Stomach (tissue), 9 donors: Measurements from ENCODE around the gene KANSL1. TPM values are rescaled to one million over a fixed set of nuclear protein-coding genes. Genes with fewer than 3 reads are reported as not detected.
A peak's percentile ranks its signal among the peaks of the same experiment; 100 is the strongest.

Source experiments
- DNase-seq, 2 donors: peaks; one replicate each; pipeline versions ENCODE4 v3.0.0 to v3.0.0-alpha.2; 2013 to 2019
- H3K27ac ChIP-seq, 5 donors: fragments of 200-600 bp in 4 of 5; sonication (generic) in 4 of 5; one replicate each; pipeline ENCODE4 v1.5.1; 2013 to 2019; ENCODE audit warnings: mild to moderate bottlenecking in 1 of 5, moderate library complexity in 1 of 5
- H3K27me3 ChIP-seq, 3 donors: fragments of 200-600 bp; sonication (generic); one replicate each; pipeline ENCODE4 v1.5.1; 2017 to 2019; ENCODE audit warnings: mixed run types in 1 of 3
- H3K36me3 ChIP-seq, 4 donors: fragments of 200-600 bp; sonication (generic); 1 replicate in 3 of 4; 2 replicates in 1 of 4; pipeline ENCODE4 v1.5.1; 2016 to 2019
- H3K4me1 ChIP-seq, 4 donors: fragments of 200-600 bp; sonication (generic); one replicate each; pipeline ENCODE4 v1.5.1; 2016 to 2019
- H3K4me3 ChIP-seq, 4 donors: fragments of 200-600 bp; sonication (generic) in 3 of 4; one replicate each; pipeline ENCODE4 v1.5.1; 2016 to 2019; ENCODE audit warnings: mild to moderate bottlenecking in 1 of 4
- H3K9me3 ChIP-seq, 4 donors: fragments of 200-600 bp; sonication (generic); one replicate each; pipeline ENCODE4 v1.5.1; 2016 to 2019
- EP300 ChIP-seq: sonication (generic); formaldehyde crosslinking; IDR thresholded peaks from one replicate; pipeline ENCODE4 v1.6.1; 2017; ENCODE audit warnings: antibody characterized with exemption
- POLR2A ChIP-seq, 4 donors: fragments of 450-650 bp; IDR thresholded peaks; one replicate each; pipeline ENCODE4 v1.6.1; 2016; ENCODE audit warnings: antibody characterized with exemption in 4 of 4, control low read depth in 2 of 4, mild to moderate bottlenecking in 1 of 4, moderate library complexity in 1 of 4
- POLR2AphosphoS5 ChIP-seq, 3 donors: sonication (generic); formaldehyde crosslinking; IDR thresholded peaks; one replicate each; pipeline ENCODE4 v1.6.1; 2016; ENCODE audit warnings: antibody characterized with exemption in 3 of 3
- WGBS, 5 donors: extraction: QIAGEN DNeasy Blood & Tissue Kit in 3 of 5; methylation state at CpG; one replicate each; pipeline versions ENCODE4 v1.1.5 to v1.1.7; 2013 to 2018; 5-methylcytosine and 5-hydroxymethylcytosine counted together
- intact Hi-C: fragments of 100-400 bp; cut with DNase I; formaldehyde crosslinking; loops from one replicate; pipeline ENCODE4 v1.15.1; 2023; ENCODE audit warnings: low total_unique reads
- polyA plus RNA-seq, 3 donors: library from polyadenylated mRNA; stranded (reverse); fragments of 200-250 nt; gene quantifications; one replicate each; pipeline ENCODE4 v1.2.3, GENCODE V29; 2013
- total RNA-seq, 5 donors: library from RNA; depleted of rRNA; stranded (reverse); fragments of >200 nt; gene quantifications; one replicate each; pipeline versions ENCODE4 v1.1.0 to v1.2.3, GENCODE V29; 2014 to 2016
- TF ChIP-seq, protein P1 (sequence below), 7 experiments: fragments of 450-650 bp in 4 of 7; fragments of 200-600 bp in 3 of 7; sonication (generic) in 3 of 7; IDR thresholded peaks; one replicate each; pipeline ENCODE4 v1.5.1; 2016 to 2019; ENCODE audit warnings: antibody characterized with exemption in 7 of 7, control low read depth in 2 of 7, mild to moderate bottlenecking in 1 of 7
- donor health status: healthy with polysubstance abuse.
- donor health status: Bipolar disorder and iron deficiency.
- donor health status: healthy.

The KANSL1 gene
- total and polyA plus RNA-seq, 8 donors, result 9.2 to 288 (median 127) TPM

DNA sequence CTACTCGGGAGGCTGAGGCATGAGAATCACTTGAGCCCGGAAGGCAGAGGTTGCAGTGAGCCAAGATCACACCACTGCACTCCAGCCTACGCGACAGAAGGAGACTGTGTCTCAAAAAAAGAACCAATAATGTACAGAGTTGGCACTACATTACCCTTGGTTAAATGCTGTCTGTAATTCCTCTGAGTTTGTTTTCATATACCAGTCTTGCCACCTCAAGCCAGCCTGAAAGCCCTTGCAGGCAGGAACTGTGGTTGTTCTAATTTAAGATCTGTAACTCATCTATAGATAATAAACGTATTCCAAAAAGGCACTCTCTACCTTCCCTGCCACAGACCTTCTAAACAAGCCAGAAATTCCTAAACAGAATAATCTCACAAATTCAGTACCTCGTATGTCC lies 4.3 kb upstream of the KANSL1 start:
- WGBS, 5 donors, result 81 to 87% (median 87%) methylated on average over 6 of the region's 6 CpGs
- DNase-seq, result no peak
- H3K9me3 ChIP-seq, result no peaks in the 10 kb centered on the region
- H3K36me3 ChIP-seq, result no peaks in the 10 kb centered on the region
- intact Hi-C loops, result no loop called here
- no peak overlapping the region for H3K27ac ChIP-seq
- TF ChIP-seq POLR2AphosphoS5 (IDR thresholded peaks at IDR 0.05) (no peak), POLR2A (IDR thresholded peaks at IDR 0.05) (no peak), EP300 (no peak)
- TF ChIP-seq, protein P1, sequence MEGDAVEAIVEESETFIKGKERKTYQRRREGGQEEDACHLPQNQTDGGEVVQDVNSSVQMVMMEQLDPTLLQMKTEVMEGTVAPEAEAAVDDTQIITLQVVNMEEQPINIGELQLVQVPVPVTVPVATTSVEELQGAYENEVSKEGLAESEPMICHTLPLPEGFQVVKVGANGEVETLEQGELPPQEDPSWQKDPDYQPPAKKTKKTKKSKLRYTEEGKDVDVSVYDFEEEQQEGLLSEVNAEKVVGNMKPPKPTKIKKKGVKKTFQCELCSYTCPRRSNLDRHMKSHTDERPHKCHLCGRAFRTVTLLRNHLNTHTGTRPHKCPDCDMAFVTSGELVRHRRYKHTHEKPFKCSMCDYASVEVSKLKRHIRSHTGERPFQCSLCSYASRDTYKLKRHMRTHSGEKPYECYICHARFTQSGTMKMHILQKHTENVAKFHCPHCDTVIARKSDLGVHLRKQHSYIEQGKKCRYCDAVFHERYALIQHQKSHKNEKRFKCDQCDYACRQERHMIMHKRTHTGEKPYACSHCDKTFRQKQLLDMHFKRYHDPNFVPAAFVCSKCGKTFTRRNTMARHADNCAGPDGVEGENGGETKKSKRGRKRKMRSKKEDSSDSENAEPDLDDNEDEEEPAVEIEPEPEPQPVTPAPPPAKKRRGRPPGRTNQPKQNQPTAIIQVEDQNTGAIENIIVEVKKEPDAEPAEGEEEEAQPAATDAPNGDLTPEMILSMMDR (IDR thresholded peaks at IDR 0.05), result no peak
- peaks cover 14 to 71% (median 42%) of the 10 kb centered on the region in 4 donors for H3K4me1 ChIP-seq
- no peak overlapping the region for H3K4me3 ChIP-seq
- H3K27me3 ChIP-seq, result no peaks in the 10 kb centered on the region

DNA sequence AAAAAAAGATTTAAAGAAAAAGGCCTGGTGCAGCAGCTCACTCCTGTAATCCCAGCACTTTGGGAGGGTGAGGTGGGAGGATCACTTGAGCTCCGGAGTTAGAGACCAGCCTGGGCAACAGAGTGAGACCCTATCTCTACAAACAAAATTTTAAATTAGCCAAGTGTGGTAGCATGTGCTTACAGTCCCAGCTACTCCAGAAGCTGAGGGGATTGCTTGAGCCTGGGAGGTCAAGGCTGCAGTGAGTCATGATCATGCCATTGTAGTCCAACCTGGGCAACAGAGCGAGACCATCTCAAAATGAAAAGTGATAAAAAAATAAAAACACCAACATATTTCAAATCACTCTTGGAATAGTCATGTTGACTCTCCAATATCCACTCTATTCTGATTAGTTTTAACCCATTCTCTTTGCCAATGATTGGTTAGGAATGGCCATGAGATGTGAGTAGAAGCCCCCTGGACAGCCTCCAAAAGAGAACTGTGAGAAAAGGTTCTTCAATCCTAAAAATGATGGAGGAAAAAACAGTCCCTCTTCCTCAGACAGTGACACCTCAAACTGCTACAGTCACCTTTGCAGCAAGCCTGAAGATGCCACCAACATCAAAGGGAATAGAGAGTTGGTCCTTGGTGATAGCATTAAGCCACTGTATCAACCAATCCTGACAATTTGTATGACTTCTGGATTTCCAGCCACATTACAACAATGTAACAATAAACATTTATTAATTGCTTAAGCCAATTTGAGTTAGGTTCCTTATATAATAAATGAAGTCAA lies 2.9 kb upstream of the KANSL1 start:
- H3K4me1 ChIP-seq, result peaks cover 9 to 59% (median 37%) of the 10 kb centered on the region in 4 donors
- H3K4me3 ChIP-seq, result no peak overlapping the region
- H3K27me3 ChIP-seq, result no peaks in the 10 kb centered on the region
- no peaks in the 10 kb centered on the region for H3K9me3 ChIP-seq
- 90 to 99% (median 96%) methylated on average over 2 of the region's 2 CpGs for WGBS, 5 donors
- no peak for TF ChIP-seq POLR2A (IDR thresholded peaks at IDR 0.05)
- TF ChIP-seq, protein P1 (IDR thresholded peaks at IDR 0.05), result no peak
- TF ChIP-seq EP300, result no peak
- TF ChIP-seq POLR2AphosphoS5 (IDR thresholded peaks at IDR 0.05), result no peak
- DNase-seq, result no peak
- no peaks in the 10 kb centered on the region for H3K36me3 ChIP-seq
- H3K27ac ChIP-seq, result peak overlapping the region in 1 of 5 donors; percentile 99
- intact Hi-C loops, result no loop called here

DNA sequence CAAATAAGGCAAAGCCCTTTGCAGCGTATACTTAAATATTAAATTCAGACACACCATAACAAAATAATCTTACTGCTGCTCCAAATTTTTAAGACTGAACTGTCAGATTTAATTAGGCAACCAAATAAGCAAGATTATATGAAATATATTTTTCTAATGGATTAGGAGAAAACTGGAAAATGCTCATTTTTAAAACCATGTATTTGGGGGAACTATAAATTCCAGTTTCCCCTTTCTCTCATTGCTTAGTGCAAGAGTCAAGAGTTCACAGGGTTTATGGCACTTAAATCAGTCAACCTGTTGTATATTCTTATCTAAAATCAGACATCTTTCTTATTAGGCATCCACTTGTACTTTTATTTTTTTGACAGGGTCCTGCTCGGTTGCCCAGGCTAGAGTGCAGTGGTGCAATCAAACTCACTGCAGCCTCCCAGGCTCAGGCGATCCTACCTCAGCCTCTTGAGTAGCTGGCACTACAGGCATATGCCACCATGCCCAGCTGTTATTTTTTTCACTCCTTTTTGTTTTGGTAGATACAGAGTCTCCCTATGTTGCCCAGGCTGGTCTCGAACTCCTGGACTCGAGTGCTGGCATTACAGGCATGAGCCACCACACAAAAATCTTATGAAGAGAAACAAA lies 2.1 kb upstream of the KANSL1 start:
- Histone ChIP-seq H3K27me3 (no peaks in the 10 kb centered on the region), H3K4me1 (peaks cover 11 to 59% (median 39%) of the 10 kb centered on the region in 4 donors), H3K4me3 (peak overlapping the region in 1 of 4 donors; percentile 89), H3K36me3 (no peaks in the 10 kb centered on the region), H3K27ac (peak overlapping the region in 4 of 5 donors; percentile 99 to 100 (median 100)), H3K9me3 (no peaks in the 10 kb centered on the region)
- TF ChIP-seq POLR2AphosphoS5 (IDR thresholded peaks at IDR 0.05), result no peak
- TF ChIP-seq, protein P1 (IDR thresholded peaks at IDR 0.05), result no peak
- TF ChIP-seq EP300, result no peak
- TF ChIP-seq POLR2A (IDR thresholded peaks at IDR 0.05), result no peak
- intact Hi-C loops, result no loop called here
- WGBS, 5 donors, result 67 to 76% (median 75%) methylated on average over 5 of the region's 5 CpGs
- DNase-seq, result no peak

DNA sequence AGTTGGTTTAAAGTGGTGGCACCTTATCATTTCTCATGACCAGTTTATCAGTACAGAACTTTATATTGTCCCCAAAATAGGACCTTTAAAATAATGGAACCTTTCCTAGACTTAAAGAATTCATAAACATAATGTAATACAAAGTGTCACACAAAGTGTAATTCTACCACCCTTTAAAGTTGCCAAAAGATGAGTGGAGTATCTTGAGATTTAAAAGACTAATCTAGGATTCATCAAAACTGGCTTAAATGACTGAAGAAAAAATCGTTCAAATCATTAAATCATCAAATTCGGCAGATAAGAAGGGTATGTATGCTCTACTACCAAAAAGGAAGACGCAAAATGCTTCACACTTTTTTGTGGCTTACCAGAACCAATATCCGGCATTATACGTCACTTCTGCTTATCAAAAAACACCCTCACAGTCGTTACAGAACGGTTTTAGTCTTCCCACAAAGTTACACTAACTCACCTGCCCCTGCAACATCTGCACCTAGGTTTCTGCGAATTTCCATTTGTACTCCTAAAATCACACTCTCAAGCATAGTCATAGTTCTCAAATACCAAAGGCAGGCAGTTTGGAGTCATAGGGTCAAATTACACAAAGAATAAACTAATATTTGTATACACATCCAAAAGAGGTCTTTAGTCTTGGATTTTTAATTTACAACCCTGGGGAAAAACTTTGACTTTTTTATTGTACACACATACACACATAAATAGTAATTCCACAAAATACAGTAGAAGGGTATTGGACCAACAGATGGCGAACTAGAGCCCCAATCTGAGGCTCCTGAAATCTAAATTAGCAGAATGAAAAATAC lies 1.4 kb upstream of the KANSL1 start:
- 27 to 40% (median 32%) methylated on average over 9 of the region's 9 CpGs for WGBS, 5 donors
- TF ChIP-seq, protein P1 (IDR thresholded peaks at IDR 0.05), result peak in 2 of 7 experiments; percentile 27 to 31
- TF ChIP-seq POLR2A (IDR thresholded peaks at IDR 0.05), result no peak
- no peak for TF ChIP-seq POLR2AphosphoS5 (IDR thresholded peaks at IDR 0.05)
- no peak for TF ChIP-seq EP300
- Histone ChIP-seq H3K27me3 (no peaks in the 10 kb centered on the region), H3K4me3 (peak overlapping the region; percentile 89 to 99 (median 94)), H3K27ac (peak overlapping the region; percentile 99 to 100 (median 100)), H3K36me3 (no peaks in the 10 kb centered on the region), H3K4me1 (peaks cover 18 to 62% (median 40%) of the 10 kb centered on the region in 4 donors), H3K9me3 (no peaks in the 10 kb centered on the region)
- intact Hi-C loops, result no loop called here
- DNase-seq, result peak in 1 of 2 donors; percentile 65
